GM18519 (cell line): ENCODE data around the gene TCF21.
"Not testable (repeated sequence)": the region's sequence is repeated elsewhere in the genome, so short reads cannot be mapped to it uniquely, and the experiment has no call there.

ENCODE experiments used
- ATAC-seq: cut with Tn5 transposase; IDR thresholded peaks from one replicate; pipeline ENCODE4 v1.9.1; 2021; ENCODE audit warnings: mild to moderate bottlenecking, moderate library complexity; ENCODE audit not compliant: unreplicated experiment, low FRiP score

TCF21 gene

GRCh38 chr6:133888929-133889556 is at the start of gene TCF21:
TCF21 (plus strand) TSS chr6:133889113; CDS start chr6:133889398, 285 bp downstream.
- ATAC-seq, result no peak

- no peak for ATAC-seq
Measured at GRCh38 chr6:133841176-133841575, 47.7 kb upstream of the TCF21 start.

GRCh38 chr6:133843098-133843497 is 45.8 kb upstream of the TCF21 start:
- ATAC-seq, result no peak

DNA sequence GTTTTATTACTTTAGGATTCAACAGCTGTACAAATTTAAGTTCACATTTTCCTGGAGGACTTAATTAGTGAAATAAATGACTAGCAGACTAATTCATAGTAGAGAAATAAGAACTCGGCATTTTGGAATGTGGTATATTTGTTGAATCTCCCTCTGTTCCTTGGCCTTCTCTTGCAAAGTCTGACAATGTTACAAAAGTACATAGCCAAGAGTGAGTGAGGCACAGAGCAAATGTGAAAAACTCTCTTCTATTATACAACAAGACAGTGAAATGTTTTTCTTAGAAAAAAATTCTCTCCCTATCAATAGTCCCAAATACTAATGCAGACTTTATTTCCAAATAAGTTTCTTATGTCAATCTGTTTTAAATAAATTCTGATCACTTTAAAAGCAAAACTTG is 44.2 kb upstream of the TCF21 start:
- no peak for ATAC-seq

DNA sequence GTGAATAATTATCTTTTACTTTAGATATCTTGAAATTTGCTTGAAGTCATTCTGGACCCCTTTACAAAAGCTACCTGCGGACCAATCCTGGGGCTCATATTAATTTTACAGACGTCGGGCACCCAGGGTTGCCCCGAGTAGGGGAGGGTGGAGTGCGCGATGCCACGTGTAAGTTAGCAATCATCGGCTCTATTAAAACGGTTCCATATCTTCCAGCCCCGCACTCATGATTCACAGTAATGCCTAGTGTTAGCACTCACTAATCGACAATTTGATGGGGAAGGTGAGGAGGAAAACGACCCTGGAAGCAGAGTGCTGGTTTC is 34.9 kb upstream of the TCF21 start:
- ATAC-seq, result no peak

DNA sequence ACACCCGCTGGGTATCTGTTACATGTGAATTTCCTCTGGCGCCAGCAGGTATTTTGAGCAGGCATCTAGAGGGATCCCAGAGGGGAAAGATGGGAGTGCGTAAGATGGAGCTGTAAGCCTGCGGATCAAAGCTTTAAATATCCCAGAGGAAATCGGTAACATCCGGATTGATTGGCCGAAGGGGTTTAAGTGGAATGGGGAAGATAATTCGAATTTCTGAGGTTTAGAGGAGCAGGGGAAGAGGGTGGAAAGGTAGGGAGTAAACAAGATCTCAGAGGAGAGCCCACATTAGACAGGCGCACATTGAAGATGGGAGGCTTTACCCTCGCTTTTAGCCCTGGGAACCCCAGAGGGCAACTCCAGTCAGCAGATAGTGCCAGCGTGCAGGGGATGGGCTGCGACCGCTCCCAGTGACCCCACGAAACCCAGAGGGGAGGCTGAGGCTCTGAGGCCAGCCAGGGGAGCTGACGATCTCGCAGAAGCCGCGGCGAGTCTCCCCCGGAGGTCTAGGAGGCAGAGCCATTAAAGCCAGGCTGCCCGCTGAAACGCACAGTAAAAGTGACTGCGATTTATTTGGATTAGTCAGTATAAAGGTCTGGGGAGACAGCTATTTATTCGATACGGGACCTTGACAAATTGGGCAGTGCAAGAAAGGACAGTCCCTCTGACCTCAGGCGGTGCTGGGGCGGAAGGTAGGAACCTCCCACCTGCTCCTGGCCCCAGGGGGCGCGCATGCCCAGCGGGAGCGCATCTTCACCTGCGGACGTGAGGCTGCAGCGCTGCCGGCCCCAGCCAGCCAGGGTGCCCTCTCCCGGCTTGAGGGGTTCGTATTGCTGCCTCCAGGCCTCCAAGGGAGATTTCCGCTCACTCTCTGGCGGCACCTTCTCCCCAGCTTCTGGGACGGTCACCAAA is 34.3 kb upstream of the TCF21 start:
- no peak for ATAC-seq

DNA sequence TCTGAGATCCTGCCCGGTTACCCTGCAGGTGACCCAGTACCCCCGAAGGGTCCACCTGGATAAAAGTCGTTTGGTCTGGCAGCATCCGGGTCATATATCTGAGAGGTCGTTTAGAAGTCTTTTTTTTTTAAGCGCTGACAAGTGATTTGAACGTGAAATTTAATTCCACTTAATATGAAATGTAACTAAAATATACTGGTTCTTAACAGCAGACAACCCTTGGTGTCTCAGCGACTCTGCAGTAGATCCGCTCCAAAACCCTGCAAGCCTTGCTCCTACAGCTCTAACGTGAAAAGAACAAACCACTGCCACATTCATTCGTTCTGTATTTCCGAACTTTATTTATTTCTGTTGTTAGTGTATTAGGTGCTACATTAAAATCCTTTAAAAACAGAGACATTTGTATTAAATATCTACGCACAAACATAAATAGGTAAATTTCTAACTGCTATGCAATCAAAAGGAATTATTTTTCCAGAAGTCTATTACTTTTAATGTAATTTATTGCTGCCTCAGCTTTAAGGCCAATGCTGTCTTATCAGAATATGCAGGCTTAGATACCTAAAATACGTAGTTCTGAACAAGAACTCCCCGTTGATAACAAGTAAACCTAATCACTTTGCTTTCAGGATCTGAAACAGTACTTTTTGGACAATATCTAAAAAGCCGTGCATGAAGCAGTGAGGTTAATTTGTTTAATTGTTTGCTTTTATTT is 33.5 kb upstream of the TCF21 start:
- ATAC-seq, result no peak

DNA sequence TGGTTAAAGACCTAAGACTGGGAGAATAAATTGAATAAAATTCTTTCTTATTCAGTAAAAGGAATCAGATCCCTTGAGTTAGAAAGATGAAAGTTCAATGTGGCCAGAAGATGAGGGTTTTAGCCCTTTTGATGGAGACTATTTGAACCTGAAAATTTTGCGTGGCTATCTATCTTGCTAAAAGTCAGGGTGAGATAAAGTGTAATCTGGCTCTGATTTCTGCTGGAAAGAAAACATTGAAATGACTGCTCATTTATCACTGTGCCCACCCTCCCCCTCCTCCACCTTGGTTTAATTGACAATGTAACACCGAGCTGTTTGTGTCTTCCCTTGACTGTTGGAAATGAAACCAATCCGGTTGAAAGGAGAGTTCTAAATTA is 32.9 kb upstream of the TCF21 start:
- ATAC-seq, result no peak

DNA sequence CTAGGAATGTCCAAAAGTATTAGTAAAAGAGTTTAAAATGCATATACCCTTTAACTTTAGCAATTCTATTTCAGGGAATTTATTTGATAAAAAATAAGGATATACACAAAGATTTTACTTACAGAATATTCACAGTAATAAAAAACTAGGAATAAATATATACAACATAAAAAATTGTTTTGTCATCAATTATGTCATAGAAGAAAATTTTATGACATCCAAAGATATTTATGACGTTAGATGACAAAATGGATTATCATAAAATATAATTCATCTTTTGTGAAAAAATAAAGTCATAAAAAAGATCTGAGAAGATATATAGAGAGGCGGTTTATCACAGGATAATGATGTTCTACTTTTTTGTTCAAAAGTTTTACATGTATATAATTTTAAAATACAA is 32.0 kb upstream of the TCF21 start:
- ATAC-seq, result no peak

- ATAC-seq, result no peak
Measured at GRCh38 chr6:133857696-133858095, 31.2 kb upstream of the TCF21 start.

DNA sequence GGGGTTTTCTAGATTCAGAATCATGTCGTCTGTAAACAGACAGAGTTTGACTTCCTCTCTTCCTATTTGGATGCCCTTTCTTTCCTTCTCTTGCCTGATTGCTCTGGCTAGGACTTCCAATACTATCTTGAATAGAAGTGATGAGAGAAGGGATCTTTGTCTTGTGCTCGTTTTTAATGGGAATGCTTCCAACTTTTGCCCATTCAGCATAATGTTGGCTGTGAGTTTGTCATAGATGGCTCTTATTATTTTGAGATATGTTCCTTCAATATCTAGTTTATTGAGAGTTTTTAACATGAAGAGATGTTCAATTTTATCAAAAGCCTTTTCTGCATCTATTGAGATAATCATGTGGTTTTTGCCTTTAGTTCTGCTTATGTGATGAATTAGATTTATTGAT is 27.6 kb upstream of the TCF21 start:
- ATAC-seq, result not testable (repeated sequence)

- ATAC-seq, result no peak
Measured at GRCh38 chr6:133863228-133863627, 25.7 kb upstream of the TCF21 start.

DNA sequence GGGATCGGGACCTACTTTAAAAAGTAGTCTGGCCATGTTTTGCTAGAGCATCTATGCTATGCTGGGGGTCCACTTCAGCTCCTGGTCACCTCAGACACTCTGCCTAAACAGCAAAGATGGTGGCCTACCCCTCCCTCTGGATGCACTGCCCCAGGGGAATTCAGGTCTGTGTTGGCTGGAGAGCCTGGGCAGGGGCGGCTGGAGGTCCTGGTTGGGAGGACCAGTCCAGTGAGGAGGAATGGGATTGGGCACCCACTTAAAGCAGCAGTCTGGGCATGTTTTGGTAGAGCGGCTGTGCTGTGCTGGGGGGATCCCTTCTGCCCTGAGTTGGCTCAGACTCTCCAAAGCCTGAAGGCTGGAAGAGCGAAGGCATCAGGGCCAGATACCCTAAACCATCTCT is 23.2 kb upstream of the TCF21 start:
- ATAC-seq, result no peak

- no peak for ATAC-seq
Measured at GRCh38 chr6:133871131-133871530, 17.8 kb upstream of the TCF21 start.

- ATAC-seq, result no peak
Measured at GRCh38 chr6:133873538-133873937, 15.4 kb upstream of the TCF21 start.

- no peak for ATAC-seq
Measured at GRCh38 chr6:133877116-133877515, 11.8 kb upstream of the TCF21 start.

- ATAC-seq, result no peak
Measured at GRCh38 chr6:133880006-133880405, 8.9 kb upstream of the TCF21 start.

DNA sequence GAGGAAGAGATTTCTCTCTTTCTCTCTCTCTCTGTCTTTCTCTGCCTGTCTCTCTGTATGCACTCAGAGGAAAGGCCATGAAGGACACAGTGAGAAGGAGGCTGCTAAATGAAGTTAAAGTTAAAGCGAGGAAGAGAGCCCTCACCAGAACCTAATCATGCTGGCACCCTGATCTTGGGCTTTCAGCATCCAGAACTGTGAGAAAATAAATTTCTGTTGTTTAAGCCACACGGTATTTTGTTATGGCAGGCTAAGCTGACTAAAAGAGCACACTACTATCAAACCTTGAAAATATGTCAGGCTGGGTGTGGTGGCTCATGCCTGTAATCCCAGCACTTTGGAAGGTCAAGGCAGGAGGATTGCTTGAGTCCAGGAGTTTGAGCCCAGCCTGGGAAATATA is 8.0 kb upstream of the TCF21 start:
- ATAC-seq, result no peak

DNA sequence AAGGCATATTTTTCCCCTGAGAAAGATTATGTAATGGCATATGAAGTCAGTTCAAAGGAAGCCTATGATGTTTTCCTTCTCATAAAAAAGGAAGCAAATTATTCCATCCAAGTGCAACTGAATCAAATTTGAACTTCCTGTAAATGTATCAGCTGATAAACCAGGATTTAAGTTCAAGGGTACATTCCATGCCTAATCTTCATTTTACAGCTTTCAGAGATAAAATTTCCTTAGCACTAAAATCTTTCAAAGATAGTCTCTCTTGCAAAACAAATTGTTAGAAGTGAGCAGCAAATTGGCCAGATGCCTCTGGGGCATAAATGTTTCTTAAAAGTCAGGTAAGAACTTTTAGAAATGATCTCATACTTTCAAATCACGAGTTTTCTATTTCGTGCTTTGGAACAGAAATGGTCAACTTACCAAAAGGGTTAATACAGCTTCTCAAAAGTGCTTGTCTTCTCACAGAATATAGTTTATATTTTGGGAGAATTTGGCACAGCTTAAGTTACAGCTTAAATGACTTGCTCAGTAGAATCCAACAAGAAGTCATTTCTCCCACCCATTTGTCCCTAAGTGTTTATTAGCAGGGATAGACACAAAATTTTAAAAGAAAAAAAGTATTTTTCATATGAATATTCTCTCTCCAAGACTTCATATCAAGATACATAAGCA is 2.7 kb upstream of the TCF21 start:
- ATAC-seq, result no peak

- no peak for ATAC-seq
Measured at GRCh38 chr6:133887156-133887879, 1.6 kb upstream of the TCF21 start.
